H1 (cell line): ENCODE results near the gene FGFRL1. TPM values are rescaled to one million over a fixed set of nuclear protein-coding genes. Genes with fewer than 3 reads are reported as not detected.

ENCODE experiments used
- CTCF ChIA-PET: fragments of 300-600 bp; sonication (Branson Sonifier 250); formaldehyde crosslinking; loops from one replicate; lab custom pipeline; 2021; ENCODE audit not compliant: partially characterized antibody; lab: Charles Lee
- POLR2A ChIA-PET: fragments of 300-600 bp; sonication (Branson Sonifier 250); formaldehyde crosslinking; loops from one replicate; lab custom pipeline; 2021; ENCODE audit warnings: inconsistent platforms; ENCODE audit not compliant: partially characterized antibody; lab: Charles Lee
- DNase-seq, 2 experiments: peaks; one replicate each; pipeline versions ENCODE4 v3.0.0 to v3.0.0-alpha.2; 2010 to 2022; ENCODE audit warnings: low spot score in 2 of 2, low read depth in 1 of 2, mixed read lengths in 1 of 2
- FAIRE-seq: peaks from 2 replicates; lab custom pipeline; 2011; peaks lifted over from hg19 to GRCh38; lab: Jason Lieb, UNC
- H2AFZ ChIP-seq: 2 replicates; pipeline ENCODE4 v1.8.1; 2012; ENCODE audit warnings: low read length, inconsistent platforms
- H2AK5ac ChIP-seq: 2 replicates; pipeline ENCODE4 v1.6.1; 2013; ENCODE audit warnings: low read depth, low read length
- H2BK120ac ChIP-seq: replicated peaks from 2 replicates; pipeline ENCODE3; 2013; ENCODE audit warnings: low read depth, low read length, inconsistent platforms
- H2BK12ac ChIP-seq: 2 replicates; pipeline ENCODE4 v1.6.1; 2013; ENCODE audit warnings: low read depth, low read length
- H2BK15ac ChIP-seq: 2 replicates; pipeline ENCODE4 v1.6.1; 2013; ENCODE audit warnings: low read length
- H2BK20ac ChIP-seq: 2 replicates; pipeline ENCODE4 v1.6.1; 2013; ENCODE audit warnings: low read length
- H2BK5ac ChIP-seq: 2 replicates; pipeline ENCODE4 v1.6.1; 2013; ENCODE audit warnings: low read depth, low read length
- H3K14ac ChIP-seq: 2 replicates; pipeline ENCODE4 v1.6.1; 2013; ENCODE audit warnings: inconsistent platforms; ENCODE audit not compliant: insufficient read length
- H3K18ac ChIP-seq: 2 replicates; pipeline ENCODE4 v1.6.1; 2013; ENCODE audit warnings: low read length; ENCODE audit errors: extremely low read depth
- H3K23ac ChIP-seq: 2 replicates; pipeline ENCODE4 v1.6.1; 2013; ENCODE audit warnings: inconsistent platforms; ENCODE audit not compliant: insufficient read length
- H3K23me2 ChIP-seq: 2 replicates; pipeline ENCODE4 v1.6.1; 2013; ENCODE audit warnings: low read depth, low read length
- H3K27ac ChIP-seq: 2 replicates; pipeline ENCODE4 v1.6.1; 2011; ENCODE audit warnings: low read depth, low read length, inconsistent platforms
- H3K27me3 ChIP-seq, 4 experiments: replicated peaks in 1 of 4; 1 replicate in 1 of 4; 2 replicates in 3 of 4; pipeline versions ENCODE4 v1.6.1 to v1.8.1; 2011 to 2013; ENCODE audit warnings: low read length in 3 of 4, mild to moderate bottlenecking in 3 of 4, inconsistent platforms in 2 of 4, mixed read lengths in 2 of 4, moderate library complexity in 1 of 4; ENCODE audit not compliant: control insufficient read depth in 3 of 4, insufficient read depth in 3 of 4; ENCODE audit errors: extremely low read depth in 1 of 4
- H3K36me3 ChIP-seq, 4 experiments: 2 replicates each; pipeline versions ENCODE4 v1.6.1 to v1.8.1; 2011 to 2013; ENCODE audit warnings: mild to moderate bottlenecking in 4 of 4, low read length in 3 of 4, moderate library complexity in 2 of 4, control low read depth in 1 of 4, inconsistent platforms in 1 of 4; ENCODE audit not compliant: insufficient read depth in 4 of 4, control insufficient read depth in 2 of 4
- H3K4ac ChIP-seq: replicated peaks from 2 replicates; pipeline ENCODE3; 2013; ENCODE audit warnings: low read length, low read depth, mixed read lengths, inconsistent platforms; ENCODE audit not compliant: insufficient read length
- H3K4me1 ChIP-seq, 4 experiments: replicated peaks in 1 of 4; 1 replicate in 1 of 4; 2 replicates in 3 of 4; pipeline versions ENCODE4 v1.6.1 to v1.8.1; 2011 to 2013; ENCODE audit warnings: low read length in 3 of 4, inconsistent platforms in 2 of 4, mixed read lengths in 1 of 4; ENCODE audit not compliant: insufficient read depth in 4 of 4, control insufficient read depth in 3 of 4
- H3K4me2 ChIP-seq, 2 experiments: 2 replicates each; pipeline versions ENCODE4 v1.6.1 to v1.8.1; 2011 to 2013; ENCODE audit warnings: low read depth in 2 of 2, low read length in 2 of 2, control low read depth in 1 of 2, inconsistent platforms in 1 of 2, mild to moderate bottlenecking in 1 of 2; ENCODE audit not compliant: insufficient read depth in 1 of 2
- H3K4me3 ChIP-seq, 4 experiments: fragments of 200-600, 300-600 bp in 1 of 4; sonication (generic), shearing (Covaris generic), sonication (Bioruptor Twin) in 1 of 4; 2 replicates each; pipeline versions ENCODE4 v1.5.1 to v1.8.1; 2011 to 2016; ENCODE audit warnings: low read length in 4 of 4, low read depth in 3 of 4, control low read depth in 2 of 4, inconsistent platforms in 2 of 4, mild to moderate bottlenecking in 2 of 4, mixed read lengths in 1 of 4, moderate library complexity in 1 of 4; ENCODE audit not compliant: insufficient read depth in 2 of 4; ENCODE audit errors: extremely low read depth in 1 of 4
- H3K56ac ChIP-seq: replicated peaks from 2 replicates; pipeline ENCODE3; 2013; ENCODE audit warnings: low read depth, mild to moderate bottlenecking, mixed read lengths, low read length, inconsistent platforms; ENCODE audit not compliant: insufficient read length
- H3K79me1 ChIP-seq: 2 replicates; pipeline ENCODE4 v1.6.1; 2013; ENCODE audit warnings: low read depth, low read length, control low read depth
- H3K79me2 ChIP-seq, 2 experiments: 2 replicates each; pipeline versions ENCODE4 v1.6.1 to v1.8.1; 2012 to 2013; ENCODE audit warnings: low read length in 2 of 2, mild to moderate bottlenecking in 2 of 2, inconsistent platforms in 1 of 2; ENCODE audit not compliant: insufficient read depth in 2 of 2, control insufficient read depth in 1 of 2
- H3K9ac ChIP-seq, 4 experiments: replicated peaks in 1 of 4; 1 replicate in 1 of 4; 2 replicates in 3 of 4; pipeline versions ENCODE4 v1.6.1 to v1.8.1; 2011 to 2013; ENCODE audit warnings: low read depth in 3 of 4, low read length in 3 of 4, control low read depth in 2 of 4, mild to moderate bottlenecking in 2 of 4, moderate library complexity in 2 of 4, inconsistent platforms in 1 of 4; ENCODE audit errors: extremely low read depth in 1 of 4
- H3K9me3 ChIP-seq, 2 experiments: 2 replicates each; pipeline versions ENCODE4 v1.6.1 to v1.8.1; 2012 to 2013; ENCODE audit warnings: mild to moderate bottlenecking in 2 of 2, moderate library complexity in 2 of 2, control low read depth in 1 of 2, inconsistent platforms in 1 of 2, low read depth in 1 of 2, low read length in 1 of 2, mixed read lengths in 1 of 2; ENCODE audit not compliant: insufficient read depth in 2 of 2
- H4K20me1 ChIP-seq, 2 experiments: replicated peaks in 1 of 2; 2 replicates each; pipeline versions ENCODE3 to v1.8.1; 2011 to 2013; ENCODE audit warnings: inconsistent platforms in 2 of 2, low read length in 2 of 2, mild to moderate bottlenecking in 1 of 2; ENCODE audit not compliant: insufficient read depth in 2 of 2, control insufficient read depth in 1 of 2
- H4K5ac ChIP-seq: 2 replicates; pipeline ENCODE4 v1.6.1; 2013; ENCODE audit warnings: low read length, low read depth, mixed read lengths, inconsistent platforms; ENCODE audit not compliant: insufficient read length
- H4K8ac ChIP-seq: 2 replicates; pipeline ENCODE4 v1.8.0; 2013; ENCODE audit warnings: mild to moderate bottlenecking, moderate library complexity, low read length, inconsistent platforms; ENCODE audit not compliant: insufficient read depth; ENCODE audit errors: extremely low read depth
- H4K91ac ChIP-seq: replicated peaks from 2 replicates; pipeline ENCODE3; 2013; ENCODE audit warnings: low read length, mixed read lengths, inconsistent platforms; ENCODE audit not compliant: insufficient read length
- E2F6 ChIP-seq: IDR thresholded peaks from 2 replicates; pipeline ENCODE4 v1.6.1; 2012; ENCODE audit warnings: inconsistent platforms
- KDM4A ChIP-seq: IDR thresholded peaks from one replicate; pipeline ENCODE4 v1.7.1; 2012; ENCODE audit warnings: low read depth, mild to moderate bottlenecking, moderate library complexity, low read length, inconsistent platforms; ENCODE audit not compliant: severe bottlenecking
- SIN3A ChIP-seq, 2 experiments: IDR thresholded peaks in 1 of 2; conservative IDR thresholded peaks in 1 of 2; 2 replicates each; pipeline ENCODE4 v1.6.1; 2011 to 2012; ENCODE audit warnings: low read length in 2 of 2, improper control_type of control experiment in 1 of 2, low read depth in 1 of 2, mild to moderate bottlenecking in 1 of 2
- SP4 ChIP-seq: IDR thresholded peaks from 2 replicates; pipeline ENCODE4 v1.6.1; 2012; ENCODE audit warnings: low read length, inconsistent platforms
- WGBS, 2 experiments: shearing (Covaris generic) in 1 of 2; methylation state at CpG; one replicate each; pipeline versions ENCODE4 v1.1.6 to v1.1.7; 2013 to 2015; ENCODE audit warnings: low lambda C conversion rate in 2 of 2, mixed read lengths in 2 of 2, inconsistent platforms in 1 of 2, low coverage in 1 of 2, missing lambda C conversion rate in 1 of 2; ENCODE audit not compliant: insufficient replicate concordance in 2 of 2, insufficient coverage in 1 of 2, insufficient read length in 1 of 2; ENCODE audit errors: extremely low coverage in 1 of 2, missing lambda C conversion rate in 1 of 2; 5-methylcytosine and 5-hydroxymethylcytosine counted together
- polyA plus RNA-seq, 7 experiments: library from polyadenylated mRNA; depleted of rRNA in 3 of 7; stranded (reverse) in 5 of 7; unstranded in 2 of 7; fragments of >200 nt in 5 of 7; fragments of 200-250 nt in 2 of 7; gene quantifications; 1 replicate in 5 of 7; 2 replicates in 1 of 7; 4 replicates in 1 of 7; pipeline versions ENCODE4 v1.2.1 to v1.2.3, GENCODE V29; 2011 to 2013; ENCODE audit warnings: missing spikeins in 2 of 7, mixed read lengths in 2 of 7
- total RNA-seq: library from RNA; stranded (reverse); fragmentation: NEBNext Ultra II Directional; extraction: Animal tissue kit (Norgen Biotek cat#: 25700); gene quantifications from 2 replicates; pipeline ENCODE4 v1.2.1, GENCODE V29; 2021
- TF ChIP-seq, protein P1 (sequence below): IDR thresholded peaks from 2 replicates; pipeline ENCODE4 v1.6.1; 2012; ENCODE audit warnings: inconsistent platforms

The FGFRL1 gene
- total and polyA plus RNA-seq, 2 of the 8 experiments (the other 6 are each of a cell fraction or from before 2014, with no cell fraction given): 18.9 to 34.6 TPM

GRCh38 chr4:1008840-1009541, 2.4 kb upstream of the FGFRL1 start:
- H3K27me3 ChIP-seq: peaks cover 27 to 68% (median 61%) of the 10 kb centered on the region in 4 experiments

More at GRCh38 chr4:1008840-1009541, 2.4 kb upstream of the FGFRL1 start:
- peaks cover 3 to 17% of the 10 kb centered on the region in 2 experiments for H4K20me1 ChIP-seq
- no peak overlapping the region for H3K9ac ChIP-seq
- no peak overlapping the region for H2BK5ac ChIP-seq
- ChIA-PET CTCF (interaction anchor here (1.0 kb wide), 1 partner anchor 47 kb away, joined by 3 read pairs; no protein-coding TSS in a partner anchor), POLR2A (no interaction called here)
- TF ChIP-seq E2F6: 0 out of 2 replicates have a peak, but pooled peaks have one; percentile 10
- TF ChIP-seq KDM4A: peak; percentile 62
- TF ChIP-seq, protein P1, sequence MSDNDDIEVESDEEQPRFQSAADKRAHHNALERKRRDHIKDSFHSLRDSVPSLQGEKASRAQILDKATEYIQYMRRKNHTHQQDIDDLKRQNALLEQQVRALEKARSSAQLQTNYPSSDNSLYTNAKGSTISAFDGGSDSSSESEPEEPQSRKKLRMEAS: peak; percentile 18; the same call in 1 of the 2 replicates
- no peak for TF ChIP-seq SP4
- 0 out of 4 replicates have a peak, but pooled peaks of 1 of the 2 experiments have one; percentile 23 for TF ChIP-seq SIN3A (conservative IDR thresholded peaks at IDR 0.05 in 1 of 2, IDR thresholded peaks at IDR 0.05 in 1 of 2; ENCODE audit: low read depth in 1 of 2, low read length in 2 of 2)
- no peak overlapping the region for H3K23ac ChIP-seq
- no peaks in the 10 kb centered on the region for H3K9me3 ChIP-seq
- no peak overlapping the region for H3K56ac ChIP-seq
- peaks cover 0 to 14% (median 10%) of the 10 kb centered on the region in 4 experiments; a peak in 6 of 7 replicates for H3K4me1 ChIP-seq
- no peak overlapping the region for H3K4ac ChIP-seq
- no peak for FAIRE-seq
- H3K36me3 ChIP-seq: no peaks in the 10 kb centered on the region
- peak overlapping the region; percentile 63; the same call in 1 of the 2 replicates for H2AFZ ChIP-seq
- peak overlapping the region; percentile 38 to 68 (median 44) for H3K4me3 ChIP-seq
- peaks cover 18% of the 10 kb centered on the region; the same call in 1 of the 2 replicates for H3K23me2 ChIP-seq
- H2BK120ac ChIP-seq: no peak overlapping the region
- H3K14ac ChIP-seq: no peak overlapping the region
- WGBS, 2 experiments: 11% methylated on average over 32 of the region's 36 CpGs; no CpG with 5 or more reads in 1 of the 2 experiments
- H2BK12ac ChIP-seq: no peak overlapping the region
- H2BK15ac ChIP-seq: no peak overlapping the region
- H3K79me2 ChIP-seq: no peaks in the 10 kb centered on the region
- peak overlapping the region; percentile 94 to 99 for H3K4me2 ChIP-seq
- no peak overlapping the region for H2AK5ac ChIP-seq
- no peak overlapping the region for H4K8ac ChIP-seq
- H3K27ac ChIP-seq: no peak overlapping the region
- no peak overlapping the region; the same call in 1 of the 2 replicates for H3K18ac ChIP-seq
- H4K91ac ChIP-seq: no peak overlapping the region
- H2BK20ac ChIP-seq: no peak overlapping the region
- no peaks in the 10 kb centered on the region for H3K79me1 ChIP-seq
- DNase-seq: no peak
- no peak overlapping the region for H4K5ac ChIP-seq
